Activated CD8-positive, alpha-beta T cell treated with anti-CD3 and anti-CD28 coated beads for 36 hours (primary cell): ENCODE results near the gene DPP4. TPM values are rescaled to one million over a fixed set of nuclear protein-coding genes. Genes with fewer than 3 reads are reported as not detected.

ENCODE experiments used
- ATAC-seq: fragments of 200-7000 bp; cut with Tn5 transposase; one replicate; pipeline ENCODE4 v1.10.0; 2021; ENCODE audit warnings: mild to moderate bottlenecking, moderate library complexity
- CTCF ChIA-PET: fragments of 350-600 bp; sonication (Branson Sonifier 250); formaldehyde crosslinking; loops from one replicate; lab custom pipeline; 2021; ENCODE audit warnings: antibody characterized with exemption; lab: Charles Lee
- POLR2A ChIA-PET: fragments of 350-600 bp; sonication (Branson Sonifier 250); formaldehyde crosslinking; loops from one replicate; lab custom pipeline; 2021; ENCODE audit warnings: antibody characterized with exemption; lab: Charles Lee
- DNase-seq: peaks from one replicate; pipeline ENCODE4 v3.0.0-alpha.2; 2020
- H3K27ac Mint-ChIP-seq: one replicate; pipeline ENCODE4 v1.8.0; 2021; ENCODE audit warnings: mild to moderate bottlenecking, mixed read lengths
- H3K27me3 Mint-ChIP-seq: one replicate; pipeline ENCODE4 v1.8.0; 2021; ENCODE audit warnings: mixed read lengths
- H3K36me3 Mint-ChIP-seq: one replicate; pipeline ENCODE4 v1.8.0; 2021; ENCODE audit warnings: low read depth, mixed read lengths
- H3K4me1 Mint-ChIP-seq: one replicate; pipeline ENCODE4 v1.8.0; 2021; ENCODE audit warnings: low read depth, mixed read lengths
- H3K4me3 Mint-ChIP-seq: one replicate; pipeline ENCODE4 v1.8.0; 2021; ENCODE audit warnings: mild to moderate bottlenecking, moderate library complexity, mixed read lengths
- H3K9me3 Mint-ChIP-seq: one replicate; pipeline ENCODE4 v1.8.0; 2021; ENCODE audit warnings: mixed read lengths
- CTCF ChIP-seq: fragments of 200-600 bp; IDR thresholded peaks from one replicate; pipeline ENCODE4 v1.8.0; 2022; ENCODE audit warnings: antibody characterized with exemption, mild to moderate bottlenecking
- intact Hi-C: fragments of 100-400 bp; cut with micrococcal nuclease; formaldehyde crosslinking; loops from one replicate; pipeline ENCODE4 v1.10.0; 2022
- total RNA-seq, 2 experiments: library from RNA; stranded (reverse); gene quantifications; one replicate each; pipeline ENCODE4 v1.2.3, GENCODE V29; 2021

The DPP4 gene
- total RNA-seq, 2 experiments from 2014 or later = 25.9 to 26.4 TPM

- H3K27me3 Mint-ChIP-seq = no peaks in the 10 kb centered on the region
- H3K27ac Mint-ChIP-seq = peak overlapping the region; percentile 94
- no peak for TF ChIP-seq CTCF
- H3K4me3 Mint-ChIP-seq = no peak overlapping the region
- H3K9me3 Mint-ChIP-seq = peaks cover 10% of the 10 kb centered on the region
- POLR2A ChIA-PET = interaction anchor here (1.0 to 10.7 kb wide), 3 partner anchors 15 to 64 kb away, joined by 3 to 65 read pairs (median 5); partner anchors contain the start of gene DPP4
- CTCF ChIA-PET = interaction anchor here (0.8 to 3.5 kb wide), 8 partner anchors 15 to 110 kb away, joined by 3 to 11 read pairs (median 3); no protein-coding TSS in a partner anchor
- intact Hi-C loops = loop anchor here (5.0 kb wide), 3 partner anchors 45 to 105 kb away; no protein-coding TSS in a partner anchor
- ATAC-seq (peak; percentile 29), DNase-seq (no peak)
- peaks cover 33% of the 10 kb centered on the region for H3K36me3 Mint-ChIP-seq
- peaks cover 69% of the 10 kb centered on the region for H3K4me1 Mint-ChIP-seq
These were observed 16.6 kb downstream of the DPP4 start for GRCh38 chr2:162057426-162057825.

- Mint-ChIP-seq H3K36me3 (peaks cover 33% of the 10 kb centered on the region), H3K27ac (peak overlapping the region; percentile 94), H3K27me3 (no peaks in the 10 kb centered on the region), H3K4me1 (peaks cover 67% of the 10 kb centered on the region), H3K4me3 (no peak overlapping the region), H3K9me3 (peaks cover 10% of the 10 kb centered on the region)
- intact Hi-C loops = loop anchor here (5.0 kb wide), 3 partner anchors 45 to 105 kb away; no protein-coding TSS in a partner anchor
- no peak for DNase-seq
- no peak for TF ChIP-seq CTCF
- POLR2A ChIA-PET = interaction anchor here (1.0 to 10.7 kb wide), 2 partner anchors 15 to 64 kb away, joined by 5 to 65 read pairs; partner anchors contain the start of gene DPP4
- no peak for ATAC-seq
- CTCF ChIA-PET = interaction anchor here (0.8 to 3.5 kb wide), 7 partner anchors 16 to 102 kb away, joined by 3 to 11 read pairs (median 3); no protein-coding TSS in a partner anchor
These were observed 17.1 kb downstream of the DPP4 start for GRCh38 chr2:162056796-162057399.

- POLR2A ChIA-PET = no interaction called here
These were observed 20.2 kb downstream of the DPP4 start for GRCh38 chr2:162053808-162054155.

GRCh38 chr2:162053066-162053807 lies 20.8 kb downstream of the DPP4 start:
- no peak for TF ChIP-seq CTCF
- Mint-ChIP-seq H3K27me3 (no peaks in the 10 kb centered on the region), H3K4me3 (no peak overlapping the region), H3K4me1 (peaks cover 44% of the 10 kb centered on the region), H3K36me3 (peaks cover 32% of the 10 kb centered on the region), H3K27ac (no peak overlapping the region), H3K9me3 (peaks cover 10% of the 10 kb centered on the region)
- intact Hi-C loops = no loop called here
- ChIA-PET POLR2A (no interaction called here), CTCF (interaction anchor here (0.9 to 1.1 kb wide), 2 partner anchors 21 to 64 kb away, joined by 3 to 6 read pairs; partner anchors contain the start of gene DPP4)
- DNase-seq = no peak
- ATAC-seq = no peak

More at GRCh38 chr2:162053808-162054155, 20.2 kb downstream of the DPP4 start:
- Mint-ChIP-seq H3K9me3 (peaks cover 10% of the 10 kb centered on the region), H3K4me1 (peaks cover 46% of the 10 kb centered on the region), H3K27ac (no peak overlapping the region), H3K36me3 (peaks cover 33% of the 10 kb centered on the region), H3K4me3 (no peak overlapping the region), H3K27me3 (no peaks in the 10 kb centered on the region)
- intact Hi-C loops = no loop called here
- DNase-seq (no peak), ATAC-seq (no peak)
- CTCF ChIA-PET = interaction anchor here (0.9 to 1.1 kb wide), 2 partner anchors 20 to 64 kb away, joined by 3 to 6 read pairs; partner anchors contain the start of gene DPP4
- TF ChIP-seq CTCF = no peak
